Measurements from ENCODE around the gene ZNF496.

DNA sequence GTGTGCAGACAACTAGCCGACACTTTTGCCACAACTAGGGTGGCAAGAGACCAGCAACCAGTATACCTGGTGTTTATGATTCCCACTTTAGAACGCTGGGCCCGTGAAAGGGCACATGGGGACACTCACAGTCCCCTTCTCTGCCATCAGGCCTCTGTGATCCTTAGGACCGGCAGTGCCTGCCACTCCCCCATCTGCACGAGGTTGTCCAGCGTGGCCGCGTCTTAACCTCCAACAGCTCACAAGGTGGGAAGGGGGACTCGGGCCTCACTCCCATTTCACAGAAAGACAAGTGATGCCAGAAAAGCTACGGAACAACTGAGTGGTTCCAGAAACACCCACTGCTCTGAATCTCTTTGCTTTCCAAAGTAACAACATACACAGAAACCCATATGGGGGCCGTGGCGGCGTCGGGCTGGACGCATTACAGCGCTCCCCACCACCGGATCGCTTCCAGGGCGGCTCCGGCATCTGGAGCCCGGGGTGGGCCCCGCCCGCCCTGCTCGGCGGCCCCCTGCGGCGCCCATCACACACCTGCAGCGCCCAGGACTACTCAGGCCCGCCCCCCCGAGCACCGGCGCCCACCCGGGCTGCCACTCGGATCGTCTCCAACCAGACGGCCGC lies 1.0 kb downstream of the ZNF496 start:
- TF ChIP-seq, protein P1, sequence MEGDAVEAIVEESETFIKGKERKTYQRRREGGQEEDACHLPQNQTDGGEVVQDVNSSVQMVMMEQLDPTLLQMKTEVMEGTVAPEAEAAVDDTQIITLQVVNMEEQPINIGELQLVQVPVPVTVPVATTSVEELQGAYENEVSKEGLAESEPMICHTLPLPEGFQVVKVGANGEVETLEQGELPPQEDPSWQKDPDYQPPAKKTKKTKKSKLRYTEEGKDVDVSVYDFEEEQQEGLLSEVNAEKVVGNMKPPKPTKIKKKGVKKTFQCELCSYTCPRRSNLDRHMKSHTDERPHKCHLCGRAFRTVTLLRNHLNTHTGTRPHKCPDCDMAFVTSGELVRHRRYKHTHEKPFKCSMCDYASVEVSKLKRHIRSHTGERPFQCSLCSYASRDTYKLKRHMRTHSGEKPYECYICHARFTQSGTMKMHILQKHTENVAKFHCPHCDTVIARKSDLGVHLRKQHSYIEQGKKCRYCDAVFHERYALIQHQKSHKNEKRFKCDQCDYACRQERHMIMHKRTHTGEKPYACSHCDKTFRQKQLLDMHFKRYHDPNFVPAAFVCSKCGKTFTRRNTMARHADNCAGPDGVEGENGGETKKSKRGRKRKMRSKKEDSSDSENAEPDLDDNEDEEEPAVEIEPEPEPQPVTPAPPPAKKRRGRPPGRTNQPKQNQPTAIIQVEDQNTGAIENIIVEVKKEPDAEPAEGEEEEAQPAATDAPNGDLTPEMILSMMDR (IDR thresholded peaks at IDR 0.05), result no peak
- TF ChIP-seq TCF7L2 (IDR thresholded peaks at IDR 0.05; ENCODE audit: low read depth, low read length), result no peak
